ENCODE results near the gene NUP42.
"Not testable (repeated sequence)": the region's sequence is repeated elsewhere in the genome, so short reads cannot be mapped to it uniquely, and the experiment has no call there.

Gene NUP42

GRCh38 chr7:23197745-23198144 lies 15.9 kb downstream of the NUP42 start:
- in situ Hi-C loops (cut with HindIII; ENCODE audit: low sequenced_read_pairs), result loop anchor here (10.0 kb wide), 1 partner anchor 67 kb away; no protein-coding TSS in a partner anchor

GRCh38 chr7:23200331-23200730 lies 18.5 kb downstream of the NUP42 start:
- in situ Hi-C loops (cut with HindIII; ENCODE audit: low sequenced_read_pairs), result no loop called here

- in situ Hi-C loops (cut with HindIII; ENCODE audit: low sequenced_read_pairs), result no loop called here
These were observed 22.4 kb downstream of the NUP42 start for GRCh38 chr7:23204241-23204640.

GRCh38 chr7:23205577-23205908 lies 23.7 kb downstream of the NUP42 start:
- in situ Hi-C loops (cut with HindIII; ENCODE audit: low sequenced_read_pairs), result no loop called here

- in situ Hi-C loops (cut with HindIII; ENCODE audit: low sequenced_read_pairs), result no loop called here
These were observed 24.3 kb downstream of the NUP42 start for GRCh38 chr7:23205909-23206767.

GRCh38 chr7:23207021-23207420 lies 25.2 kb downstream of the NUP42 start:
- in situ Hi-C loops (cut with HindIII; ENCODE audit: low sequenced_read_pairs), result no loop called here

GRCh38 chr7:23207884-23208283 lies 26.0 kb downstream of the NUP42 start:
- in situ Hi-C loops (cut with HindIII; ENCODE audit: low sequenced_read_pairs), result no loop called here

- in situ Hi-C loops (cut with HindIII; ENCODE audit: low sequenced_read_pairs), result no loop called here
These were observed 26.5 kb downstream of the NUP42 start for GRCh38 chr7:23208316-23208715.

- in situ Hi-C loops (cut with HindIII; ENCODE audit: low sequenced_read_pairs), result no loop called here
These were observed 28.7 kb downstream of the NUP42 start for GRCh38 chr7:23210506-23210905.

- in situ Hi-C loops (cut with HindIII; ENCODE audit: low sequenced_read_pairs), result no loop called here
These were observed 29.7 kb downstream of the NUP42 start for GRCh38 chr7:23211589-23211988.

- in situ Hi-C loops (cut with HindIII; ENCODE audit: low sequenced_read_pairs), result no loop called here
These were observed 30.5 kb downstream of the NUP42 start for GRCh38 chr7:23212395-23212794.

GRCh38 chr7:23212841-23213240 lies 31.0 kb downstream of the NUP42 start:
- in situ Hi-C loops (cut with HindIII; ENCODE audit: low sequenced_read_pairs), result no loop called here

GRCh38 chr7:23213755-23214154 lies 31.9 kb downstream of the NUP42 start:
- in situ Hi-C loops (cut with HindIII; ENCODE audit: low sequenced_read_pairs), result no loop called here

- in situ Hi-C loops (cut with HindIII; ENCODE audit: low sequenced_read_pairs), result no loop called here
These were observed 32.6 kb downstream of the NUP42 start for GRCh38 chr7:23214423-23214822.

- in situ Hi-C loops (cut with HindIII; ENCODE audit: low sequenced_read_pairs), result no loop called here
These were observed 33.1 kb downstream of the NUP42 start for GRCh38 chr7:23214938-23215337.

GRCh38 chr7:23216021-23216420 lies 34.2 kb downstream of the NUP42 start:
- in situ Hi-C loops (cut with HindIII; ENCODE audit: low sequenced_read_pairs), result no loop called here

GRCh38 chr7:23218196-23218595 lies 36.3 kb downstream of the NUP42 start:
- in situ Hi-C loops (cut with HindIII; ENCODE audit: low sequenced_read_pairs), result no loop called here

GRCh38 chr7:23220690-23221305 lies 39.0 kb downstream of the NUP42 start:
- in situ Hi-C loops (cut with HindIII; ENCODE audit: low sequenced_read_pairs), result no loop called here

- in situ Hi-C loops (cut with HindIII; ENCODE audit: low sequenced_read_pairs), result no loop called here
These were observed 40.7 kb downstream of the NUP42 start for GRCh38 chr7:23222439-23223030.

GRCh38 chr7:23224364-23224763 lies 42.5 kb downstream of the NUP42 start:
- in situ Hi-C loops (cut with HindIII; ENCODE audit: low sequenced_read_pairs), result not testable (repeated sequence)

- in situ Hi-C loops (cut with HindIII; ENCODE audit: low sequenced_read_pairs), result no loop called here
These were observed 45.1 kb downstream of the NUP42 start for GRCh38 chr7:23226844-23227450.

- in situ Hi-C loops (cut with HindIII; ENCODE audit: low sequenced_read_pairs), result no loop called here
These were observed 46.6 kb downstream of the NUP42 start for GRCh38 chr7:23228412-23228811.
